ENCODE measurements around the gene SMARCA2. TPM values are rescaled to one million over a fixed set of nuclear protein-coding genes. Genes with fewer than 3 reads are reported as not detected.

The SMARCA2 gene
- polyA plus RNA-seq, 1 donor from 2014 or later = 150 TPM

GRCh38 chr9:2107906-2108451 is 92.8 kb downstream of the SMARCA2 start:
- no peaks in the 10 kb centered on the region for H3K79me2 ChIP-seq (replicated peaks; ENCODE audit: insufficient read depth, low read length)
- no peaks in the 10 kb centered on the region for H3K9me3 ChIP-seq (ENCODE audit: low read length)
- H2AFZ ChIP-seq (ENCODE audit: low read depth, low read length) = no peak overlapping the region
- TF ChIP-seq REST (IDR thresholded peaks at IDR 0.05; ENCODE audit: borderline replicate concordance) (no peak), CTCF (IDR thresholded peaks at IDR 0.05; ENCODE audit: poor library complexity, severe bottlenecking) (no peak), POLR2AphosphoS5 (IDR thresholded peaks at IDR 0.05) (no peak), RAD21 (conservative IDR thresholded peaks at IDR 0.05) (no peak)
- H3K9ac ChIP-seq (ENCODE audit: low read length) = no peak overlapping the region
- H4K20me1 ChIP-seq (ENCODE audit: insufficient read depth) = no peaks in the 10 kb centered on the region
- peaks cover 4% of the 10 kb centered on the region for H3K36me3 ChIP-seq (ENCODE audit: insufficient read depth, low read length)
- no peak overlapping the region for H3K4me3 ChIP-seq (ENCODE audit: low read length)
- H3K4me2 ChIP-seq (ENCODE audit: low read length) = no peak overlapping the region
- no peaks in the 10 kb centered on the region for H3K27me3 ChIP-seq (ENCODE audit: insufficient read depth, low read depth, low read length)
- H3K27ac ChIP-seq (ENCODE audit: low read length) = no peak overlapping the region
- peaks cover 2% of the 10 kb centered on the region for H3K9me2 ChIP-seq (ENCODE audit: insufficient read depth, low read length)
- no peaks in the 10 kb centered on the region for H3F3A ChIP-seq (ENCODE audit: insufficient read depth, low read length, poor library complexity, severe bottlenecking)

GRCh38 chr9:2109069-2109650 is 94.0 kb downstream of the SMARCA2 start:
- H3K9me3 ChIP-seq (ENCODE audit: low read length) = no peaks in the 10 kb centered on the region
- no peak overlapping the region for H3K27ac ChIP-seq (ENCODE audit: low read length)
- no peaks in the 10 kb centered on the region for H3F3A ChIP-seq (ENCODE audit: insufficient read depth, low read length, poor library complexity, severe bottlenecking)
- H2AFZ ChIP-seq (ENCODE audit: low read depth, low read length) = no peak overlapping the region
- H3K4me2 ChIP-seq (ENCODE audit: low read length) = no peak overlapping the region
- no peaks in the 10 kb centered on the region for H4K20me1 ChIP-seq (ENCODE audit: insufficient read depth)
- H3K36me3 ChIP-seq (ENCODE audit: insufficient read depth, low read length) = peaks cover 4% of the 10 kb centered on the region
- no peaks in the 10 kb centered on the region for H3K27me3 ChIP-seq (ENCODE audit: insufficient read depth, low read depth, low read length)
- no peaks in the 10 kb centered on the region for H3K79me2 ChIP-seq (replicated peaks; ENCODE audit: insufficient read depth, low read length)
- TF ChIP-seq SMC3 (conservative IDR thresholded peaks at IDR 0.05; ENCODE audit: poor library complexity) (no peak), EZH2 (IDR thresholded peaks at IDR 0.05; ENCODE audit: borderline replicate concordance, insufficient read depth, low read length, poor library complexity, severe bottlenecking) (no peak), EP300 (conservative IDR thresholded peaks at IDR 0.05; ENCODE audit: poor library complexity, severe bottlenecking) (no peak), REST (IDR thresholded peaks at IDR 0.05; ENCODE audit: borderline replicate concordance) (no peak), CTCF (IDR thresholded peaks at IDR 0.05; ENCODE audit: poor library complexity, severe bottlenecking) (no peak), RAD21 (conservative IDR thresholded peaks at IDR 0.05) (no peak), TAF1 (IDR thresholded peaks at IDR 0.05; ENCODE audit: low read depth) (no peak), POLR2AphosphoS5 (IDR thresholded peaks at IDR 0.05) (no peak), MXI1 (conservative IDR thresholded peaks at IDR 0.05; ENCODE audit: poor library complexity, severe bottlenecking) (no peak)
- H3K9ac ChIP-seq (ENCODE audit: low read length) = no peak overlapping the region
- no peaks in the 10 kb centered on the region for H3K9me2 ChIP-seq (ENCODE audit: insufficient read depth, low read length)
- no peak overlapping the region for H3K4me3 ChIP-seq (ENCODE audit: low read length)
